Fibroblast of peridontal ligament (primary cell): Measurements from ENCODE around the gene IZUMO1.
A peak's percentile ranks its signal among the peaks of the same experiment; 100 is the strongest.
"Not testable (repeated sequence)": the region's sequence is repeated elsewhere in the genome, so short reads cannot be mapped to it uniquely, and the experiment has no call there.

Experiments used
- DNase-seq: peaks from one replicate; pipeline ENCODE4 v3.0.0-alpha.2; 2010; ENCODE audit errors: extremely low read depth

The IZUMO1 gene

DNA sequence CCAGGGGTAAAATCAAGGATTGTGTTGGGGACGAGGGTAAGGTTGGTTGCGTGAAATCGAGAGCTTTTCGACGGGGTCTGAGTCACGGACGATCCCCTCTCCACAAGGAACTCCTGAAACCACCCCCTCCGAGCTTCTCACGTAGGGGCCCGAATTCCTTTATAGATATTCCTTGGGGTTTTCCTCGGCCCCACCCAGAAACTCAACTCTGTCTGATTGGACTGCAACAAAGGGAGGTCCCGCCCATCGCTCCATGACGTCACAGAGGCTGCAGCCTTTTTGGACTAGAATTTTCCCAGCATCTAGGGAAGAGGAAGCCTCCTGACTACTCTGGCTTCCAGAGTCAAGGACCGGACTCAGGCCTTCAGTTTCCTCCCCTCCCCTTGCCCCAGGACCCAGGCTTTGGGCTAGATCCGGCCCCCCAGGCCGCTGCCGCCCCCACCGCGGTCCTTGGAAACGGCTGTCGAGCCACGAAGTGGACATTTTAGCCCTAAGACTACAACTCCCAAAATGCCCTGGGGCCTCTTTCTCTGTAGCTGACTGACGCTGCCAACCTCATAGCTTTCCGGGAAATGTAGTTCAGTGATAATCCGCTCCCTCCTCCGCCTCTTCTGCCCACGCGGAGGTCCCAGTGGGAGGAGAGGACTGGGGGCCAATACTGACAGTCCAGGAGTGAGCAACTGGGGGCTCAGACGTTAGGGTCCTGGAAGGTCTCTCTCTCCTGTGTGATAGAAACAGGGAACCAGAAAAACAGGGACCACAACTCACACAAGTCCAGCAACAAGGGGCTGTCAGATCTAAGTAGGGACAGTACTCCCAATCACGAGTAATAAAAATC is at the start of gene IZUMO1:
IZUMO1 (minus strand) TSS at position 172 of the 838 bp plus-strand sequence. CDS start 1,050 bp downstream, outside the sequence.
- DNase-seq: peak; percentile 78

DNA sequence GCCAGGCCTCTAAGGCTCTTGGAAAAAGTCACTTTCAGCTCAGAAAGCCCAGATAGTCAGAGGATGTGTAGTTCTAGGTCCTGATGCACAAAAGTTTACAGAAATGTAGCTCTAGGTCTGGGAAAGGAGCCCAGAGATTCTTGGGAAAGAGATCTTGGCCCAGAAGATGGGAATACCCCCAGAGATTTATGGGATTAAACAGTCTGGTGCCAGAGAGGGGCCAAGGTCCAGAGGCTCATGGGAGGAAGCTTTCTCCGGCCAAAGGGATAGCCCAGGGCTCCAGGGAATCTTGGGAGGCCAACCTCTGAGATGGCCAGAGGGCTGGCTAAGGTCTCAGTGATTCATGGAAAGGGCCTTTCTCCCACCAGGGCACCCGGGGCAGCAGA is 49.0 kb upstream of the IZUMO1 start:
- DNase-seq: no peak

DNA sequence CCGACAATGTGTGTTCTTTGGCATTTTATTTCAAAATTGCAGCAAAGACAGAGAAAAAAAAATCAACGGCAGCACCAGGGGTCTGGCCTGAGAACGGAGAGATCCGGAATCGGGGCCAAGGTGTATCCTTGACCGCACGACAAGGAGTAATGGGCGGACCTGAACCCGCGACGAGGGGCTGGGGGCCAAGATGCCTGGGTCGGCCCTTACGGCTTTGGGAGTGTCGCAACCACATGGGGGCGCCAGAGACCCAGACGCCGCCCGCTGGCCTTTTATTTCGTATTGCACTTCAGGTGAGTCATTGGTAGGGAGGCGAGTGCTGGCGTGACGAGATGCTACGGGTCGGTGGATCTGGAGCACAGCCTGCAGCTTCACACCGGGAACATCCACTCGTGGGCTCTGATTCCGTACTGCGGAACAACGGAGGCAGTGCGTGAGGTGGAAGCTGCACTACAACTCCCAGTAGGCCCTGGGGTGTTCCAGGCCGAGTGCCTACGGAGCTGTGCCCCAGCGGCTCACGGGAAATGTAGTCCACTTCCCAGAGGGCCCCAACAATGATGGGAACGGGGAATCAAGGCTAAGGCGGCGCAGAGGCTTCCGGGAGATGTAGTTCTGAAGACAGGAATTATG is 48.5 kb upstream of the IZUMO1 start:
- peak; percentile 93 for DNase-seq

DNA sequence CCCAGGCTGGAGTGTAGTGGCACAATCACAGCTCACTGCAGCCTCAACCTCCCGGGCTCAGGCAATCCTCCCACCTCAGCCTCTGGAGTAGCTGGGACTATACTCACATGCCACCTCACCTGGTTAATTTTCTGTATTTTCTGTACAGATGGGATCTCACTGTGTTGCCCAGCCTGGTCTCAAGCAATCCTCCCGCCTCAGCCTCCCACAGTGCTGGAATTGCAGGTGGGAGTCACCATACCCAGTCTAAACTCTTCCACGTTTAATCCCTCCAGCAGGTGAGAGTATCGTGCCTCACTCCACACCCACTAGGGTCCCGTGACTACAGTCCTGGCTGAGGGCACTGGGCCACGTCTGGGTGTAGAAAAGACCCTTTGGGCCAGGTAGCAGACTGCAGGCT is 47.6 kb upstream of the IZUMO1 start:
- no peak for DNase-seq

DNA sequence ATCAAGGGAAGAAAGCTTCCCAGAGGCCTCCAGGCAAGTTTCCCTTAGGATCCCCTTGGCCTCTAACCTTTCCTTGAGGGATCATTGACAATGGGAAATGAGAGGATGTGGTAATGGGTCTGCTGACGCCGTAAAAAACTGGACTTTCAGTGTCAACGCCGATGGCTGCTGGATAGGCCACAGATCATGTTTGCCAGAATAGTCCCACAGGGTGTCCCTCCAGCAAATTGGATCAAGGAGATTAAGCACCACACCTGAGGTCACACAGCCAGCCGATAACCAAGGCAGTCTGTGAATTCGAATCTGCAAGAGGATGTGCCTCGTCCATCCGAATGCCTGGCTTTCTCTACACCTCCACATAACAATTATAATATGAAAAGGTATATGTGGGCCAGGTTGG is 46.6 kb upstream of the IZUMO1 start:
- DNase-seq: no peak

DNA sequence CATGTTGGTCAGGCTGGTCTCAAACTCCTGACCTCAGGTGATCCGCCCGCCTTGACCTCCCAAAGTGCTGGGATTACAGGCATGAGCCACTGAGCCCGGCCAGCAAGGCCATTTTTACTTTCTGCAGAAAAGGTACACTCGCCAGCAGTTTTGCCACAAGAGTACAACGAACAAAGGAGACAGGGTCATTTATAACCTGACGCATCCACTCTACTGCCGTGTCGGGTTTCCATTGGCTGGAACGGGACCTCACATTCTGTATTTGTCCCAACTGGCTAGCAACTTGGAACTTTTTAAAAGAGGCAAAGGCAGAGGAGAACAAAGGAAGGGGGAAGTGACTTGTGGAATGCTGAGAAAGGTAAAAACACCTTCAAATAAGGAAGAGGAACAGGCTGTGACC is 40.6 kb upstream of the IZUMO1 start:
- DNase-seq: not testable (repeated sequence)

DNA sequence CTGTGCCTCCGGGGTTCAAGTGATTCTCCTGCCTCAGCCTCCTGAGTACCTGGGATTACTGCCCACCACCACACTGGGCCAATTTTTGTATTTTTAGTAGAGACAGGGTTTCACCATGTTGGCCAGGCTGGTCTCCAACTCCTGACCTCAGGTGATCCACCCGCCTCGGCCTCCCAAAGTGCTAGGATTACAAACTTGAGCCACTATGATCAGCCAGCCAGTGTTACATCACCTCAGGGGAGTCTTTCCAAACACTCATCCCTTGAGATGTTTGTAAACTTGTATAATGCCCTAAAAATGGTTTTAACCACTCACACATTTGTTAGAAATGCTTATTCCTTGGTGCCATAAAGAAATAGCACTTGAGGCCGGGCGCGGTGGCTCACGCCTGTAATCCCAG is 39.7 kb upstream of the IZUMO1 start:
- not testable (repeated sequence) for DNase-seq

DNA sequence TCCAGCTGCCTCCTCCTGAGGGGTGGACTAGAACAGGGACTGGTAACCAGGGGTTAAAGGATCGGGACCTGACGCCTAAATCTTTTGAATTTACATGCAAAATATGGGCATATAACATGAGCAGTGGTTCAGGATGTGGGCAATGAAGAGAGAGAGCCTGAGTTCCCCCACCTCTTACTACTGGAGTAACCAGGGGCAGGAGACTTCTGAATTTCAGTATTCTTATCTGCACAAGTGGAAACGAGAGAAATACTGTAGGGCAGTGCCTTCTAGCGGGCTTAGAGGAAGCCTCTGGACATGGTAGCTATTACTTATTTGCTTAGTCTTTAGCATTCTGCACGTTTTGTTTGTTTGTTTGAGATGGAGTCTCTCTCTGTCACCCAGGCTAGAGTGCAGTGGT is 37.8 kb upstream of the IZUMO1 start:
- DNase-seq: peak; percentile 44

DNA sequence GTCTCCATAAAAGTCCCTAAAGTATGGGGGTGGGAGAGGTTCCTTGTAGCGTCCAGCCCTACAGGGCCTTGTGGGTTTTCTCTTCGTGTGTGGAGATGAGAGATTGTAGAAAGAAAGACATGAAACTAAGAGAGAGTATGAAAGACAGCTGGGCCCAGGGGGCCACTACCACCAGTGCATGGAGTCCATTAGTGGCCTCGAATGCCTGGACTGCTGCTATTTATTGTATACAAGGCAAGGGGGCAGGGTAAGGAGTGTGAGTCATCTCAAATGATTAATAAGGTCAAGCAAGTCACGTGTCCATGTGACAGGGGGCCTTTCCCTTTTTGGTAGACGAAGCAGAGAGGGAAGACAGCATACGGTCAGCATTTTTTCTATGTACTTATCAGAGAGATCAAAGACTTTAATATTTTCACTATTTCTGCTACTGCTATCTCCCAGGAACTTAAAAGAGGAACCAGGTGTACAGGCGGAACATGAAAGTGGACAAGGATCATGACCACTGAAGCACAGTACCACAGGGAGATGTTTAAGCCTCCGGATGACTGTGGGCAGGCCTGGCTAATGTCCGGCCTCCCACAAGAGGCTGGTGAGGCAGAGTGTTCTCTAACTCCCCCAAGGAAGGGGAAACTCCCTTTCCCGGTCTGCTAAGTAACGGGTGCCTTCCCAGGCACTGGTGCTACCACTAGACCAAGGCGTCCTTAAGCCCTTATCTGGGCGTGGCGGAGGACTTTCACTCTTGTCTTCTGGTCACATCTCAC is 34.1 kb upstream of the IZUMO1 start:
- no peak for DNase-seq

DNA sequence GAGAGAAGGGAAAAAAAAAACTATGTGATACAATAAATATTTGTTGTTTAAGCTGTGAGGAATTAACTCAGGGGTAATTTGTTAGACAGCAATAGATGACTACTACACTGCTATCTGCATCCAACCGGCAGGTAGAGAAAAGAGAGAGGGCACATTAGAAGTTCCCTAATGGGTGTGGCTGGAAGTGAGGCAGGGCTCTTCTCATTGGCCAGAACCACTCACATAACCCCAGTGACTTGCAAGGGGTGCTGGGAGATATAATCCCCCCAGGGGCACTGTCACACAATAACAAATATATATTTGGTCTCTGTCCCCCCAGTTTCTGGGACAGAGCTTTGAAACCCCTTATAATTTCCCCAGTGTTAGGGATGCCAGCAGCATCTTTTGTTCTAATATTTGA is 32.9 kb upstream of the IZUMO1 start:
- no peak for DNase-seq

DNA sequence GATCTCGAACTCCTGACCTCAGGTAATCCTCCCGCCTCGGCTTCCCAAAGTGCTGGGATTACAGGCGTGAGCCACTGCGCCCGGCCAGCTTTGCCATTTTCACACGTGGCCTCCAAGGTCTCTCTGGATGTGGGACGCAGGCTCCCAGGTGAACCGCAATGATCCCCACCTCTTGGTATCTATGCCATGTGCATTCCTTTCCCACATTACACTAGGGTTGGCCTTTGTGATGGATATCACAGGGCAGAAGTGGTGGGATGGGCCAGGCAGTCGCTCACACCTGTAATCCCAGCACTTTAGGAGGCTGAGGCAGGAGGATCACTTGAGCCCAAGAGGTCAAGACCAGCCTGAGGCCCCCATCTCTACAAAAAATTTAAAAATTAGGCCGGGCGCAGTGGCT is 31.0 kb upstream of the IZUMO1 start:
- DNase-seq: no peak

DNA sequence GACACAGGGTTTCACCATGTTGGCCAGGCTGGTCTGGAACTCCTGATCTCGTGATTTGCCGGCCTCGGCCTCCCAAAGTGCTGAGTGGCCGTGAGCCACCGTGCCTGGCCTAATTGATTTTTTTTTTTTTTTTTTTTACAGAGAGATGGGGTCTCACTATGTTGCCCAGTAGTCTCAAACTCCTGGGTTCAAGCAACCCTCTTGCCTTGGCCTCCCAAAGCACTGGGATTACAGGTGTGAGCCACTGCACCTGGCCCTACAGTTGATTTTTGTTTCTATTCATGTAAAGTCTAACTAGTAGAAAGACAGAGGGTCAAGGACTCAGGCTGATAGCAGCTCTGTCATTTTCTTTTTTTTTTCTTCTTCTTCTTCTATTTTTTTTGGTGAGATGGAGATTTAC is 30.4 kb upstream of the IZUMO1 start:
- no peak for DNase-seq

DNA sequence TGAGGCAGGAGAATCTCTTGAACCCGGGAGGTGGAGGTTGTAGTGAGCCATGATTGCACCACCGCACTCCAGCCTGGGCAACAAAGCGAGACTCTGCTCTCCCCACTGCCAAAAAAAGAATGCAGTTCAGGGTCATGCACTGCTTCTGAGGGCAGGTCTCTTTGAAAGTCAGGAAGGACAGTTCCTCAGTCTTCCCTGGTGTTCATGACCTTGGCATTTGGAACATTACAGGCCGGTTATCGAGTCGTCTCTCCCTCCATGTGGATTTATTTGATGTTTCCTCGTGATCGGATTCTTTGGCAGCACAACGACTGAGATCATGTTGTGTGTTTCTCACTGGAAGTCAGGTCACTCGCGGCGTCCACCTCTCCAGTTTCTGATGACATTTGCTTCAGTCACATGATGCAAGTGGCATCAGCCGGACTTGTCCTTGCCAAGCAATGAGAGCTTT is 25.8 kb upstream of the IZUMO1 start:
- DNase-seq: no peak

DNA sequence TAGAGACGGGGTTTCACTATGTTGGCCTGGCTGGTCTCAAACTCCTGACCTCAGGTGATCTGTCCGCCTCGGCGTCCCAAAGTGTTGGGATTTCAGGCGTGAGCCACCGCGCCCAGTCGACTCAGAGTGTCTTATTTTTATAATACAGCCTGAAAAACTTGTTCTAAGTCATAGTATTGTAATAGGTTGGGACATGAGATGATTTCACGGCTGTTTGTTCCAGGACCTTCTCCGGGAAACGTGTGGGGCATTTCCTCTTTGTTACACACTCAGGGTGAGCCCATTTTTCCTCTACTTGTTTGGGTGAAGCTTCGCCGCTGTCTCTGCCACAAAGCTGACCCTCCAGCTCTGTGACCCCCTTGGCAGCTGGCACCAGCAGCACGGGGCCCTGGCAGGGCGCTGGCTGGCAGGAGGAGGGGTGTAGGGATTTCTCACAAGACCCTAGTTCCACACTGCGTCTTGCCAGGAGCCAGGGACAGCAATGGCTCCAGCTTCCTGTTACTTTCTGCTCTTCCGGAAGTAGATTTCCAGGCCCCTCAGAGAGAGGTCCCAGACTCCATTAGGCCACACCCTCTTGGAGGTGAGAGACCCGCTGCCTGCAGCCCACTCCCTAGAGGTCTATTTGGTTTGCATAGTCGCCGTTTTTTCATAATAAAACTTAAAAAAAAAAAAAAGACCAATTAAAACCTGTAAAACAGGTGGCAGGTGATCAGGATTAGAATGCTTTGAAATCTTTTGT is 24.2 kb upstream of the IZUMO1 start:
- DNase-seq: no peak

DNA sequence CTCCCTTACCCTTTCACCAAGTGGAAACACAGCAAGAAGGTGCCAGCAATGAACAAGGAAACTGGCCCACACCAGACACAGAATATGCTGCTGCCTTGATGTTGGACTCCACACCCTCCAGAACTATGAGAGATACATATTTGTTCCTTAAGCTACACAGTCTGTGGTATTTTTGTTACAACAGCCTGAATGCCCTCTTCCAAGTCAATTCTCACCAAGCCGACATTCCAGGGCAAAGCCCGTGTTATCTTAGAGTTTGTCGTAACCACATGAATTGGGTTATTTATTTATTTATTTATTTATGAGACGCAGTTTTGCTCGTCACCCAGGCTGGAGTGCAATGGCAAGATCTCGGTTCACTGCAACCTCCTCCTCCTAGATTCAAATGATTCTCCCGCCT is 23.6 kb upstream of the IZUMO1 start:
- peak; percentile 61 for DNase-seq

DNA sequence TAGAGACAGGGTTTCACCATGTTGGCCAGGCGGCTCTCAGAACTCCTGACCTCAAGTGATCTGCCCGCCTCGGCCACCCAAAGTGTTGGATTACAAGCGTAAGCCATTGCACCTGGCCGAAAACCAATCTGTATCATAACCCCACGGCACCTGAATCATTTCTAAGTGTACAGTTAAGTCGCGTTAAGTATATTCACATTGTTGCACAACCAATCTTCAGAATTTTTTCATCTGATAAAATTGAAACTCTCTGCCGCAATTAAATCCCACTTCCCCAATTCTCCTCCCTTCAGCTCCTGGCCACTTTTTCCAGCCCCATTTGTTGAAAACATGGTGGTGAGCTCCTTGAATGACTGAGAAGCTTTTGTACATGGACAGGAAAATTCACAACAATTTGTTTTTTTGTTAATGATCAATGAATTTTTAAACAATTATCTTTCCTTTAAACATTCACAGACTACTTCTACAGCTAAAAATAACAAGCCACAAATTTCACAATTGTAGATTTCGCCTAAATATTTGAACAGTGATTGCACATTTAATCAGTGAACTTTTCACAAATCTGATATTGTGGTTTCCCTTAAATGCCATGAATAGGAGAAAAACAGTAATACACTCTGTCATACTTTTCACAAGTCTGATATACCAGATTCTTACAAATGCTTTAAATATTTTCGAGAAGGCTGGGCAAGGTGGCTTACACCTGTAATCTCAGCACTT is 22.4 kb upstream of the IZUMO1 start:
- peak; percentile 27 for DNase-seq

DNA sequence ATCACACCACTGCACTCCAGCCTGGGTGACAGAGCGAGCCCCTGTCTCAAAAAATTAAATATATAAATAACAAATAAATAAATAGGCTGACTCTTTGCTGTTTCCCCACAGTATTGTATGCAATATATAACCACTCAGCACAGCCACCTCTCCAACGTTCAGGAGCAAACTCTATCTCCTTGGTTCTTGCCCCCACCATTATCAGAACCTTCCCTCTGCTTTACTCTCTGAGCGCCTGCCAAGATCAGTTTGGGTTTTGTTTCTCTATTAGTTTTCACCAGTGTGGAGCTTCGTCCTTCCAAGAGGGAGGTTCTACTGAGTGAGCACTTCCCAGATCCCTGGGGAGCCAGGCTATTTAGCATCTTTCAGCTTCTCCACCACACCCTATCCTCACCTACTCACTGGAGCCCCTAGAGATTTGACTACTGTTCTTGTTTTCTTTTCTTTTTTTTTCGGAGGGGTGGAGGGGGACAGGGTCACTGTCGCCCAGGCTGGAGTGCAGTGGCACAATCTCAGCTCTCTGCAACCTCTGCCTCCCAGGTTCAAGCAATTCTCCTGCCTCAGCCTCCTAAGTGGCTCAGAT is 21.6 kb upstream of the IZUMO1 start:
- not testable (repeated sequence) for DNase-seq

DNA sequence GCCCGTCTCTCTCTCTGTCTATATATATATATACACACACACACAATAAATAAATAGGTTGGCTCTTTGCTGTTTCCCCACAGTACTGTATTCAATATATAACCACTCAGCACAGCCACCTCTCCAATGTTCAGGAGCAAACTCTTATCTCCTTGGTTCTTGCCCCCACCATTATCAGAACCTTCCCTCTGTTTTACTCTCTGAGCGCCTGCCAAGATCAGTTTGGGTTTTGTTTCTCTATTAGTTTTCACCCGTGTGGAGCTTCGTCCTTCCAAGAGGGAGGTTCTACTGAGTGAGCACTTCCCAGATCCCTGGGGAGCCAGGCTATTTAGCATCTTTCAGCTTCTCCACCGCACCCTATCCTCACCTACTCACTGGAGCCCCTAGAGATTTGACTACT is 19.1 kb upstream of the IZUMO1 start:
- DNase-seq: not testable (repeated sequence)

DNA sequence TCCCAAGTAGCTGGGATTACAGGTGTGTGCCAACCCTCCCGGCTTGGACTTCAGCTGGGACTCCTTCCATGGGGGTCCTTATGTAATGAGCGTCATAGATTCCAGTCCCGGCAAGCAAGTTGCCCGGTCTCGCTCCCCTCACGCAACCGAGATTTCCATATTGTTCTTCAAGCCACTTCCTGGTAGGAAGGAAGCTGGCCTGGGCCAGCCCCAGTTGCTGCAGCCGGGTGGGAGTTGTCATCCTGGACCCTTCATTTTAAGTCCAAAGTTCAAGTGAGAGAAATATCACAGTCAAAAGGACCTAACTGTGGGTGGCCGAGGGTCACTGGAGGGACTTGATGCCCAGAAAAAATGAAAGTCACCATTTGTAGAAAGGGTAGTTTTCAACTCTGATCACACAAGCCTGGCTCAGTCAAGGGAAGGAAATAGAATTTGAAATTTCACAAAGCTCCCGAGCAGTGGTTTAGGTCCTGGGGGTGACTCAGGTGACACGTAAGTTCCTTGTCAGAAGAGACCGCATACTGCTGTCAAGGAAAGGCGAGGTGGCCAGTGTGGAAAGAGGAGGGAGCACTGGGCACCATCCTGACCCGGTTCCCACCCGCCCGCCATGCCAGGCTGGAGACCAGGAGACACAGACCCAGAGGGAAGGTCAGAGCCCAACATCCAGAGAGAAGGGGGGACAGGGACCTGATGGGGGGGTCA is 13.9 kb upstream of the IZUMO1 start:
- DNase-seq: no peak

DNA sequence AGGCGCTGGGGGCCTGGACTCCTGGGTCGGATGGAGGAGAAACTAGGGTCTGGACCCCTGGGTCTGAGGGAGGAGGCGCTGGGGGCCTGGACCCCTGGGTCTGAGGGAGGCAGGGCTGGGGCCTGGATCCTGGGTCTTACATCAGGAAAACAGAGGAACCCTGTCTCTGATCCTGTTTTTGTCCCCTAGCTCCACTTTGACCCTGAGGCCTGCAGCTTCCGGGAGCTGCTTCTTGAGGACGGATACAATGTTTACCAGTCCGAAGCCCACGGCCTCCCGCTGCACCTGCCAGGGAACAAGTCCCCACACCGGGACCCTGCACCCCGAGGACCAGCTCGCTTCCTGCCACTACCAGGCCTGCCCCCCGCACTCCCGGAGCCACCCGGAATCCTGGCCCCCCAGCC is 11.0 kb upstream of the IZUMO1 start:
- no peak for DNase-seq
